NCI-H1694 (cell line): Measurements from ENCODE around the gene NBEA.

ENCODE experiments used
- DNase-seq: peaks from one replicate; lab custom pipeline; 2025; lab: John Stamatoyannopoulos, UW

The NBEA gene

GRCh38 chr13:35712907-35713761 is 771.1 kb downstream of the NBEA start:
- DNase-seq: no peak

DNA sequence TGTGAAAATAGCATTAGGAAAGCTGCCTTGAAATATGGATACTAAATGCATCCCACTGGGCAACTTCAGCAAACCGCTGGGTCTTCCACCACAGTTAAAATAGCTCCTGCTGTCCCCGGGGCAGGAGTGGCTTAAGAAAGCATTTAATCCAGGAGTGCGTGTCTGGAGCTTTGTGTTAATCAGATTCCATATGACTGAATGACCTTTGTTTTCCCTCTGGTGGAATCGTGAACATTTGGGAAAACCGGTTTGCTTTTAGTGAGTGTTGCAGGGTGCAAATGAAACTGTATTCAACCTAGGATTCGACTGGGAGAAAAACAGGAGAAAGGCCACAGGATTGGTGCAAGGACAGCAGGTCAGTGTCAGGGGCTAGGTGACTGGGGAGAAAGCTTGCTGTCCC is 772.1 kb downstream of the NBEA start:
- no peak for DNase-seq

DNA sequence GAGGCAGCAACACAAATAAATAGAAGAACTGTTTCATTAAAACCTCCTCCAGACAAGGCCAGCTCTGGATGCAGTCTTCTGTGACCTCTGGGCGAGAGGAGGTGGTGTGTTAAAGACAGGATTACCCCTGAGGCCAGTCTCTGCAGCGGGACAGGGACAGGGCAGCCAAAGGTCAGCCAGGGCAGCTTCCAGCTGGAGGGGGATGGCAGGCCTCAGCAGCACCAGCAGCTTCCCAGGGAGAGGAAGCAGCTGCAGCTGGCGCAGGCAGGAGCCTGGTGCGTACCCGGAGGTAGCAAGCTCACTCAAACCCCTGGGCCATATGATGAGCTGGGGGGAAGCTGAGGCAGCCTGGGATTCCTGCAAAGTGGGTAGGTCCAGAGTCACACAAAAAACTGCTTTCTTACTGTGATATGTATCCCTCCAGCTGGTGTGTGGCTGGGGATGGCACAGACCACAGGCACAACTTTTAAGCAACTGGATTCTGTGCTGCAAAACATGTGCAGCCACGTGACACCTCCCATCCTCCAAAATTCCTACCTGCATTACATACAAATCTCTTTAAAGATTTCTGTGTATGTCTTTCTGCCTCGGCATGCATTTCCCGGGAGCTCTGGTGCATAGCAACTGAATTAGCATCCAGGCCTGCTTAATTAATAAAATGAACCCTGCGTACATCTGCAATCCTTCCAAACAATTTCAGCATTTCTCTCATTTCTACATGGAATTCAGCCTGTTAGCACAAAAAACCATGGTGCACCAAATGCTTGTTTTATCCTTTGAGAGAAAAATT is 772.7 kb downstream of the NBEA start:
- DNase-seq: peak; percentile 6

GRCh38 chr13:35716186-35716585 is 774.1 kb downstream of the NBEA start:
- DNase-seq: no peak

GRCh38 chr13:35716729-35717128 is 774.7 kb downstream of the NBEA start:
- DNase-seq: no peak

GRCh38 chr13:35718084-35718483 is 776.0 kb downstream of the NBEA start:
- DNase-seq: no peak

DNA sequence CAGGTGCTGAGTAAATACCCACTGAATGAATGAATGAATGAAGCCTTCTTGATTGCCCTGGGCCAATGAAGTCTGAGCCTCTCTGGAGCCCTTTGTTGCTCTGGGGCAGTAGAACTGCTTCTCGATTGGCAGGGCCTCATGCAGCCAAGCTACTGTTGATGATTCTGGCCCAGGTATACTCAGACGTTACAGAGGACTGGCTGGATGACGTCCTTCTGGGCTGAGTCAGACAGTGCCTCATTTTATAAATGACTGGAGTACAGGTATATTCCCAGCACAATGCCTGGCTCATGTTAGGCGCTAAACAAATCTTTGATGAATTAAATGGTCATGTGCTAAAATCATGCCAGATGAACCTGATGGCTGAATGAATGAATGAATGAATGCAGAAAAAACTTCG is 778.2 kb downstream of the NBEA start:
- DNase-seq: no peak

DNA sequence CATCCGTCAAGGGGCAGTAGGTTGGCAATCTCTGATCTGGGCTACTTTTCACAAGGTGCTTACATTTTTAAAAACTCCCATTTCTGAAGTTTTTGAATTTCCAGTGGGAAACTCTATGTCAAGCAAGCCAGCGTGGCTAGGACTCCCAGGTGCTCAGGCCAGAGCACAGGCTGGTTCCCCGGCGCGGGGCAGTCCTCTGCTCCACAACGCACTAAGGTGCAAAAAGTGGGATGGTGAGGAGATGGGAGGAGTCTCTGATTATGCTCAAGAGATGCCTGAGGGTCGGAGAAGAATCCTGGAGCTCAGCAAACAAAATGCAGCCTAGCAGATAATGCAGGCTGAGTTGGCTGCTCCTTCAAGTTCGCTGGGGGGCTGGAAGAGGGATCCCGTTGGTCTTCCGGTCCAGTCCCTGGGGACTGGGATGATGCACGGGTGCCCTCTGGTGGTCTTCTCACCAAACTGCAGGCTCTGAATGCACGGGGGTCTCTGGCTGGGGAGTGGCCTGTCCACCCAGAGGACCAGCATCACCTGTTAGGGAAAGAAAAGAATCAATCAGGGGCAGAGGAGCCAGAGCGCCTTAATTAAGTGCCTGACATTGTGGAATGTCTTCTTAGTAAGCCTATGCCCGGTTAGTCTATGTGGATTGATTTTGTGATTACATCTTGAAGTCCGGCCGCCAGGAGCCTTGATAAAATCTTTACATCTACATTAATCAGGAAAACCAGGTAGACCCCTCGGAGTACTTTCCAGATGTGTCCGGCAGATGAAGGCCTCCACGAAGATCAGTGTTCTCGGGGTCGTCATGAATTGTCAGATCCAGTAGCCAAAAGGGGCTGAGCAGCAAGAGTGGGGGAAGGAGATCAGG is 778.9 kb downstream of the NBEA start:
- DNase-seq: peak; percentile 52
